ENCODE results near the gene FZR1. TPM values are rescaled to one million over a fixed set of nuclear protein-coding genes. Genes with fewer than 3 reads are reported as not detected.

Gene FZR1
- total and polyA plus RNA-seq, 2 experiments from 2014 or later, result 16.1 to 39.2 TPM

DNA sequence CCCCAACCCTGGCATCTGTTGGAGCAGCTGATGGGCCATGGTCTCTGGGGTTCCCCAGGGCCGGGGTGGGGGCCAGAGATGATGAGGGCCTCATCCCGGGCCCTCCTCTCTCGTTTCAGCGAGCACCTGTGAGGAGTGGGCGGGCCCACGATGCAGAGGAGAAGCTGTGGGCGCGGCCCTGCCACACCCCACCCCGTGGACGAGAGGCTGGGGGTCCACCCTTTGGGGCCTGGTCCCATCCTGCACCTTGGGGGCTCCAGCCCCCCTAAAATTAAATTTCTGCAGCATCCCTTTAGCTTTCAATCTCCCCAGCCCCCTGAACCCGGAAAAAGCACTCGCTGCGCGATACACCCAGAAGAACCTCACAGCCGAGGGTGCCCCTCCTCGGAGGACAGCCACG lies 72.3 kb downstream of the FZR1 start (continued):
- TF ChIP-seq ZNF462 (CRISPR knock-in tag; IDR thresholded peaks at IDR 0.05), result no peak
- no peak for TF ChIP-seq ETS1 (IDR thresholded peaks at IDR 0.05)
- TF ChIP-seq ZNF114 (CRISPR knock-in tag; IDR thresholded peaks at IDR 0.05), result no peak
- TF ChIP-seq POLR2AphosphoS5 (IDR thresholded peaks at IDR 0.05; ENCODE audit: low read depth), result no peak
- TF ChIP-seq CREB1 (CRISPR knock-in tag; IDR thresholded peaks at IDR 0.05; ENCODE audit: low read depth), result no peak
- no peak for TF ChIP-seq ZNF331 (CRISPR knock-in tag; IDR thresholded peaks at IDR 0.05; ENCODE audit: low read depth)

DNA sequence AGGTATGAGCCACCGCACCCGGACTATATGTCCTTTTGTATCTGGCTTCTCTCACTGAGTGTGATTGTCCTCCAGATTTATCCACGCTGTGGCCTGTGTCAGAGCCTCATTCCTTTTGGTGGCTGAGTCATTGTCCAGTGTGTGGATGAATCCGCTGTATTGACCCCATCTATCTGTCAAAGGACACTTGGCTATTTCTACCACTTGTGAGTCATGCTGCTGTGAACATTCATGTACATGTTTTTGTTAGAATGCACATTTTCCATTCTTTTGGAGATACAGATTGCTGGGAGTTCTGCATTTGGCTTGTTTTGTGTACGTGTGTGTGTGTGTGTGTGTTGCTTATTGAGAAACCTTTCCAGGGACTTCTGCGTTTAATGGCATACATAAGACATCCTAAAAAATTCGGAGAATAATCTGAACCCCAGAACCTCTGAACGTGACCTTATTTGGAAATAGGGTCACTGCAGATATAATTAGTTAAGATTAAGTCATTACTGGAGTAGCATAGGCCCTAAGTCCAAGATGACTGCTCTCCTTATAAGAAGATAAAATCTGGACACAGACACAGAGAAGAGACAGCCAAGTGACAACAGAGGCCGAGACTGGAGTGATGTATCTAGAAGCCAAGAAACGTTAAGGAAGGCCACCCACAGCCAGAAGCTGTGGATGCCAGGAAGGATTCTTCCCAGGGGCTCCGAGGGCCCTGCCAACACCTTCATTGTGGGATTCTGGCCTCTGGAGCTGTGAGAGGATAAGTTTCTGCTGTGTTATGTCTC lies 74.2 kb downstream of the FZR1 start:
- H3K4me2 ChIP-seq, result no peak overlapping the region
- no peaks in the 10 kb centered on the region for H3K36me3 ChIP-seq (ENCODE audit: insufficient read depth)
- H2AFZ ChIP-seq, result no peak overlapping the region
- Mint-ChIP-seq H3K36me3 (ENCODE audit: low read depth) (peaks cover 3% of the 10 kb centered on the region), H3K9me3 (no peaks in the 10 kb centered on the region), H3K27me3 (ENCODE audit: insufficient read depth, low read depth, poor library complexity) (peaks cover 35% of the 10 kb centered on the region), H3K4me1 (peaks cover 3% of the 10 kb centered on the region), H3K4me3 (no peak overlapping the region; the same call in 2 of the 3 replicates), H3K27ac (no peak overlapping the region)
- H3K9me2 ChIP-seq (ENCODE audit: insufficient read depth), result no peaks in the 10 kb centered on the region
- H3K4me3 ChIP-seq, result no peak overlapping the region
- H3F3A ChIP-seq (replicated peaks; ENCODE audit: low read depth), result peaks cover 5% of the 10 kb centered on the region; the same call in 1 of the 2 replicates
- H4K20me1 ChIP-seq (replicated peaks; ENCODE audit: insufficient read depth), result no peaks in the 10 kb centered on the region
- H3K79me2 ChIP-seq (replicated peaks; ENCODE audit: insufficient read depth), result no peaks in the 10 kb centered on the region
- ATAC-seq (no peak), DNase-seq (ENCODE audit: low spot score) (no peak)
- peaks cover 35% of the 10 kb centered on the region for H3K27me3 ChIP-seq (ENCODE audit: insufficient read depth)
- H3K4me1 ChIP-seq (ENCODE audit: insufficient read depth), result peaks cover 12% of the 10 kb centered on the region
- no peak overlapping the region for H3K27ac ChIP-seq (ENCODE audit: low read depth)
- TF ChIP-seq ZNF331 (CRISPR knock-in tag; IDR thresholded peaks at IDR 0.05; ENCODE audit: low read depth) (no peak), ETS1 (IDR thresholded peaks at IDR 0.05) (no peak)
